ENCODE measurements around the gene MAGI2.

MAGI2 gene

GRCh38 chr7:78895393-78895792 is 558.1 kb downstream of the MAGI2 start:
- no peak for DNase-seq

GRCh38 chr7:78879206-78879605 is 574.3 kb downstream of the MAGI2 start:
- DNase-seq, result no peak

GRCh38 chr7:78873117-78873516 is 580.4 kb downstream of the MAGI2 start:
- no peak for DNase-seq

- DNase-seq, result no peak
These were observed 589.1 kb downstream of the MAGI2 start for GRCh38 chr7:78864339-78864738.

GRCh38 chr7:78863281-78863680 is 590.2 kb downstream of the MAGI2 start:
- no peak for DNase-seq

- DNase-seq, result no peak
These were observed 591.0 kb downstream of the MAGI2 start for GRCh38 chr7:78862411-78862900.

GRCh38 chr7:78852951-78853350 is 600.5 kb downstream of the MAGI2 start:
- no peak for DNase-seq

GRCh38 chr7:78850093-78850740 is 603.2 kb downstream of the MAGI2 start:
- DNase-seq, result no peak

- no peak for DNase-seq
These were observed 608.3 kb downstream of the MAGI2 start for GRCh38 chr7:78845155-78845554.

- DNase-seq, result no peak
These were observed 611.4 kb downstream of the MAGI2 start for GRCh38 chr7:78842068-78842467.

- DNase-seq, result no peak
These were observed 617.6 kb downstream of the MAGI2 start for GRCh38 chr7:78835897-78836296.

- no peak for DNase-seq
These were observed 625.1 kb downstream of the MAGI2 start for GRCh38 chr7:78828317-78828716.

- no peak for DNase-seq
These were observed 649.9 kb downstream of the MAGI2 start for GRCh38 chr7:78803501-78804127.

GRCh38 chr7:78794101-78794500 is 659.4 kb downstream of the MAGI2 start:
- DNase-seq, result no peak

GRCh38 chr7:78792624-78793023 is 660.8 kb downstream of the MAGI2 start:
- DNase-seq, result no peak

- DNase-seq, result no peak
These were observed 661.5 kb downstream of the MAGI2 start for GRCh38 chr7:78792006-78792405.

GRCh38 chr7:78788464-78788863 is 665.0 kb downstream of the MAGI2 start:
- DNase-seq, result no peak

- DNase-seq, result no peak
These were observed 665.6 kb downstream of the MAGI2 start for GRCh38 chr7:78787854-78788253.

- no peak for DNase-seq
These were observed 667.4 kb downstream of the MAGI2 start for GRCh38 chr7:78786055-78786454.

GRCh38 chr7:78783179-78783962 is 670.1 kb downstream of the MAGI2 start:
- no peak for DNase-seq

- no peak for DNase-seq
These were observed 672.9 kb downstream of the MAGI2 start for GRCh38 chr7:78780560-78780959.

GRCh38 chr7:78779788-78780187 is 673.7 kb downstream of the MAGI2 start:
- no peak for DNase-seq

GRCh38 chr7:78777829-78778228 is 675.6 kb downstream of the MAGI2 start:
- DNase-seq, result no peak
